Measurements from ENCODE around the gene C2CD2. TPM values are rescaled to one million over a fixed set of nuclear protein-coding genes. Genes with fewer than 3 reads are reported as not detected.
"Not testable (repeated sequence)": the region's sequence is repeated elsewhere in the genome, so short reads cannot be mapped to it uniquely, and the experiment has no call there.

Gene C2CD2
- total and polyA plus RNA-seq, 2 experiments from 2014 or later: 6.4 to 13.9 TPM

GRCh38 chr21:41962425-41962966 is 8.7 kb upstream of the C2CD2 start:
- no peaks in the 10 kb centered on the region for H3K36me3 ChIP-seq (replicated peaks; ENCODE audit: insufficient read depth, low read depth)
- no peaks in the 10 kb centered on the region for H3K27me3 ChIP-seq
- 83% methylated on average over 11 of the region's 11 CpGs for WGBS (ENCODE audit: low lambda C conversion rate, missing lambda C conversion rate)

GRCh38 chr21:41961753-41962152 is 7.9 kb upstream of the C2CD2 start:
- Histone ChIP-seq H3K79me2 (no peaks in the 10 kb centered on the region), H3K36me3 (replicated peaks; ENCODE audit: insufficient read depth, low read depth) (no peaks in the 10 kb centered on the region), H3K4me2 (no peak overlapping the region), H3K27ac (no peak overlapping the region), H2AFZ (no peak overlapping the region), H4K20me1 (ENCODE audit: insufficient read depth, poor library complexity, severe bottlenecking) (no peaks in the 10 kb centered on the region), H3K4me1 (ENCODE audit: insufficient read depth) (peaks cover 9% of the 10 kb centered on the region), H3K9me3 (ENCODE audit: low read depth) (no peaks in the 10 kb centered on the region), H3K4me3 (no peak overlapping the region), H3K27me3 (no peaks in the 10 kb centered on the region), H3K9me2 (replicated peaks; ENCODE audit: insufficient read depth) (no peaks in the 10 kb centered on the region)
- DNase-seq (ENCODE audit: low spot score): no peak
- 79% methylated on average over 8 of the region's 8 CpGs for WGBS (ENCODE audit: low lambda C conversion rate, missing lambda C conversion rate)
- TF ChIP-seq EZH2 (IDR thresholded peaks at IDR 0.05; ENCODE audit: borderline replicate concordance) (no peak), EZH2phosphoT487 (IDR thresholded peaks at IDR 0.05; ENCODE audit: low read depth, severe bottlenecking, unreplicated experiment) (no peak), CTCF (IDR thresholded peaks at IDR 0.05; ENCODE audit: poor library complexity) (no peak)

More at GRCh38 chr21:41962425-41962966, 8.7 kb upstream of the C2CD2 start:
- no peaks in the 10 kb centered on the region for H4K20me1 ChIP-seq (ENCODE audit: insufficient read depth, poor library complexity, severe bottlenecking)
- no peak overlapping the region for H3K27ac ChIP-seq
- H3K4me2 ChIP-seq: no peak overlapping the region
- H3K4me3 ChIP-seq: no peak overlapping the region
- no peak overlapping the region for H2AFZ ChIP-seq
- H3K4me1 ChIP-seq (ENCODE audit: insufficient read depth): peaks cover 4% of the 10 kb centered on the region
- no peaks in the 10 kb centered on the region for H3K9me3 ChIP-seq (ENCODE audit: low read depth)
- no peaks in the 10 kb centered on the region for H3K9me2 ChIP-seq (replicated peaks; ENCODE audit: insufficient read depth)
- DNase-seq (ENCODE audit: low spot score): no peak
- TF ChIP-seq EZH2phosphoT487 (IDR thresholded peaks at IDR 0.05; ENCODE audit: low read depth, severe bottlenecking, unreplicated experiment): no peak
- no peak for TF ChIP-seq EZH2 (IDR thresholded peaks at IDR 0.05; ENCODE audit: borderline replicate concordance)
- no peaks in the 10 kb centered on the region for H3K79me2 ChIP-seq

- Histone ChIP-seq H3K9me2 (replicated peaks; ENCODE audit: insufficient read depth) (no peaks in the 10 kb centered on the region), H3K36me3 (replicated peaks; ENCODE audit: insufficient read depth, low read depth) (no peaks in the 10 kb centered on the region), H2AFZ (no peak overlapping the region), H4K20me1 (ENCODE audit: insufficient read depth, poor library complexity, severe bottlenecking) (no peaks in the 10 kb centered on the region), H3K4me3 (no peak overlapping the region), H3K27ac (no peak overlapping the region), H3K4me2 (no peak overlapping the region), H3K9me3 (ENCODE audit: low read depth) (no peaks in the 10 kb centered on the region), H3K4me1 (ENCODE audit: insufficient read depth) (peaks cover 9% of the 10 kb centered on the region), H3K79me2 (no peaks in the 10 kb centered on the region), H3K27me3 (no peaks in the 10 kb centered on the region)
- 93% methylated on average over 13 of the region's 14 CpGs for WGBS (ENCODE audit: low lambda C conversion rate, missing lambda C conversion rate)
- no peak for DNase-seq (ENCODE audit: low spot score)
- TF ChIP-seq EZH2 (IDR thresholded peaks at IDR 0.05; ENCODE audit: borderline replicate concordance) (no peak), EZH2phosphoT487 (IDR thresholded peaks at IDR 0.05; ENCODE audit: low read depth, severe bottlenecking, unreplicated experiment) (no peak), CTCF (IDR thresholded peaks at IDR 0.05; ENCODE audit: poor library complexity) (no peak)
Observed at GRCh38 chr21:41961282-41961701, 7.5 kb upstream of the C2CD2 start.

GRCh38 chr21:41960386-41960785 is 6.6 kb upstream of the C2CD2 start:
- Histone ChIP-seq H3K4me2 (no peak overlapping the region), H3K9me3 (ENCODE audit: low read depth) (no peaks in the 10 kb centered on the region), H3K27me3 (no peaks in the 10 kb centered on the region), H2AFZ (no peak overlapping the region), H3K4me3 (no peak overlapping the region), H3K4me1 (ENCODE audit: insufficient read depth) (peaks cover 9% of the 10 kb centered on the region), H3K79me2 (no peaks in the 10 kb centered on the region), H3K36me3 (replicated peaks; ENCODE audit: insufficient read depth, low read depth) (no peaks in the 10 kb centered on the region), H3K27ac (no peak overlapping the region), H4K20me1 (ENCODE audit: insufficient read depth, poor library complexity, severe bottlenecking) (no peaks in the 10 kb centered on the region), H3K9me2 (replicated peaks; ENCODE audit: insufficient read depth) (no peaks in the 10 kb centered on the region)
- WGBS (ENCODE audit: low lambda C conversion rate, missing lambda C conversion rate): 75% methylated on average over 8 of the region's 8 CpGs
- TF ChIP-seq CTCF (IDR thresholded peaks at IDR 0.05; ENCODE audit: poor library complexity) (no peak), EZH2 (IDR thresholded peaks at IDR 0.05; ENCODE audit: borderline replicate concordance) (no peak)
- no peak for DNase-seq (ENCODE audit: low spot score)

- not testable (repeated sequence) for H3K27ac ChIP-seq
Observed at GRCh38 chr21:41959697-41960096, 5.9 kb upstream of the C2CD2 start.

More at GRCh38 chr21:41959697-41960096, 5.9 kb upstream of the C2CD2 start:
- H3K36me3 ChIP-seq (replicated peaks; ENCODE audit: insufficient read depth, low read depth); H3K4me1 ChIP-seq (ENCODE audit: insufficient read depth); H3K79me2 ChIP-seq; H3K4me3 ChIP-seq; H3K9me3 ChIP-seq (ENCODE audit: low read depth); H3K4me2 ChIP-seq; H4K20me1 ChIP-seq (ENCODE audit: insufficient read depth, poor library complexity, severe bottlenecking); DNase-seq (ENCODE audit: low spot score); H2AFZ ChIP-seq; H3K27me3 ChIP-seq; H3K9me2 ChIP-seq (replicated peaks; ENCODE audit: insufficient read depth): not testable (repeated sequence)
- 96% methylated on average over 11 of the region's 11 CpGs for WGBS (ENCODE audit: low lambda C conversion rate, missing lambda C conversion rate)
